Neural progenitor cell (in vitro differentiated cells): Measurements from ENCODE around the gene CDH20. TPM values are rescaled to one million over a fixed set of nuclear protein-coding genes. Genes with fewer than 3 reads are reported as not detected.

ENCODE experiments used
- DNase-seq: peaks from one replicate; pipeline ENCODE4 v3.0.0-alpha.2; 2016; ENCODE audit warnings: low spot score
- H2AFZ ChIP-seq: fragments of 200-600 bp; sonication (generic); replicated peaks from 2 replicates; pipeline ENCODE4 v1.6.1; 2016; ENCODE audit warnings: antibody characterized with exemption
- H3F3A ChIP-seq: fragments of 200-600 bp; sonication (generic); 2 replicates; pipeline ENCODE4 v1.6.1; 2016; ENCODE audit warnings: antibody characterized with exemption, low read depth
- H3K27ac ChIP-seq: fragments of 200-600 bp; sonication (generic); 2 replicates; pipeline ENCODE4 v1.5.1; 2016; ENCODE audit warnings: mild to moderate bottlenecking
- H3K27me3 ChIP-seq: fragments of 200-600 bp; sonication (generic); 2 replicates; pipeline ENCODE4 v1.6.1; 2016; ENCODE audit warnings: mild to moderate bottlenecking, moderate library complexity
- H3K36me3 ChIP-seq: fragments of 200-600 bp; sonication (generic); 2 replicates; pipeline ENCODE4 v1.5.1; 2016
- H3K4me1 ChIP-seq: fragments of 200-600 bp; sonication (generic); 2 replicates; pipeline ENCODE4 v1.6.1; 2016; ENCODE audit warnings: mixed run types
- H3K4me2 ChIP-seq: fragments of 200-600 bp; sonication (generic); 2 replicates; pipeline ENCODE4 v1.6.1; 2016
- H3K4me3 ChIP-seq: fragments of 200-600 bp; sonication (generic); 2 replicates; pipeline ENCODE4 v1.5.1; 2016
- H3K79me2 ChIP-seq: fragments of 200-600 bp; sonication (generic); 2 replicates; pipeline ENCODE4 v1.6.1; 2016; ENCODE audit warnings: low read depth
- H3K9ac ChIP-seq: fragments of 200-600 bp; sonication (generic); 2 replicates; pipeline ENCODE4 v1.6.1; 2016
- H3K9me3 ChIP-seq: fragments of 200-600 bp; sonication (generic); 2 replicates; pipeline ENCODE4 v1.5.1; 2016; ENCODE audit warnings: low read depth
- H4K20me1 ChIP-seq: fragments of 200-600 bp; sonication (generic); 2 replicates; pipeline ENCODE4 v1.6.1; 2016; ENCODE audit warnings: low read depth
- H3K27ac Mint-ChIP-seq: 3 replicates; pipeline ENCODE4 v1.8.0; 2021; ENCODE audit warnings: mixed read lengths
- H3K27me3 Mint-ChIP-seq: 2 replicates; pipeline ENCODE4 v1.8.0; 2022; ENCODE audit warnings: low read depth, mild to moderate bottlenecking, inconsistent platforms, moderate library complexity, mixed read lengths; ENCODE audit not compliant: insufficient read depth
- H3K36me3 Mint-ChIP-seq: 3 replicates; pipeline ENCODE4 v1.8.0; 2021; ENCODE audit warnings: mixed read lengths
- H3K4me1 Mint-ChIP-seq: 3 replicates; pipeline ENCODE4 v1.8.0; 2021; ENCODE audit warnings: mixed read lengths
- H3K4me3 Mint-ChIP-seq: 3 replicates; pipeline ENCODE4 v1.8.0; 2021; ENCODE audit warnings: mild to moderate bottlenecking, moderate library complexity, mixed read lengths
- H3K9me3 Mint-ChIP-seq: 3 replicates; pipeline ENCODE4 v1.8.0; 2020; ENCODE audit warnings: mixed read lengths
- CTCF ChIP-seq: fragments of 200-600 bp; sonication (generic); IDR thresholded peaks from 2 replicates; pipeline ENCODE4 v1.5.1; 2017; ENCODE audit warnings: antibody characterized with exemption, mild to moderate bottlenecking
- EZH2 ChIP-seq: fragments of 200-600 bp; sonication (generic); IDR thresholded peaks from 2 replicates; pipeline ENCODE4 v1.6.1; 2017; ENCODE audit warnings: antibody characterized with exemption, mild to moderate bottlenecking, moderate library complexity
- EZH2phosphoT487 ChIP-seq: fragments of 200-600 bp; sonication (generic); IDR thresholded peaks from 2 replicates; pipeline ENCODE4 v1.6.1; 2017; ENCODE audit warnings: antibody characterized with exemption
- total RNA-seq: library from RNA; depleted of rRNA; stranded (reverse); fragments of >200 nt; gene quantifications from 2 replicates; pipeline ENCODE4 v1.2.3, GENCODE V29; 2015; ENCODE audit warnings: low replicate concordance

Gene CDH20
- total RNA-seq, 1 donor from 2014 or later = 1.6 TPM

DNA sequence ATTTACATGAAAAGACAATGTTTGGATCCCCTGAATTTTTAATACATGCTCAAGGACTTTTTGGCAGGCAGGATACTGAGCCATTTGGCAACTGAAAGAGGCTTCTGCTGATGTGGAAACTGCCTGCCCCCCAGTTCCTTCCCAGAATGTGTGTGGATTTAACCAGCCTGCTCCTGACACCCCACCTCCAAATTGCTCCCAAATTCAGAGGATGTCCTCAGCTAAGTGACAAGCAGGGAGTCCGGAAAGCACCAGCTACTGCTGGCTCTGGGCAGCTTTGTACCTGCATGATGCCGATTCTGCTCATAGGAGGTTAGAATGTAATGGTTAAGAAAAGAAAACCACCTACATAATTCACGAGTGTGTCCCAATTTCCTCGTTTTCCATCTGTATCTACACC lies 197.5 kb downstream of the CDH20 start:
- Mint-ChIP-seq H3K27me3 (no peaks in the 10 kb centered on the region), H3K9me3 (no peaks in the 10 kb centered on the region), H3K27ac (no peak overlapping the region), H3K36me3 (no peaks in the 10 kb centered on the region), H3K4me1 (peaks cover 8% of the 10 kb centered on the region), H3K4me3 (no peak overlapping the region)
- no peaks in the 10 kb centered on the region for H3K36me3 ChIP-seq
- H3K4me2 ChIP-seq = no peak overlapping the region
- H3F3A ChIP-seq = no peaks in the 10 kb centered on the region
- H3K9ac ChIP-seq = no peak overlapping the region
- DNase-seq = no peak
- no peaks in the 10 kb centered on the region for H3K27me3 ChIP-seq
- peaks cover 11% of the 10 kb centered on the region for H3K4me1 ChIP-seq
- no peaks in the 10 kb centered on the region for H4K20me1 ChIP-seq
- no peak overlapping the region for H2AFZ ChIP-seq
- no peak overlapping the region for H3K4me3 ChIP-seq
- H3K9me3 ChIP-seq = no peaks in the 10 kb centered on the region
- TF ChIP-seq EZH2 = no peak
- no peak for TF ChIP-seq CTCF
- no peak for TF ChIP-seq EZH2phosphoT487
- H3K27ac ChIP-seq = no peak overlapping the region
- H3K79me2 ChIP-seq = no peaks in the 10 kb centered on the region

- Mint-ChIP-seq H3K4me3 (no peak overlapping the region), H3K27ac (no peak overlapping the region), H3K36me3 (no peaks in the 10 kb centered on the region), H3K4me1 (peaks cover 8% of the 10 kb centered on the region), H3K9me3 (no peaks in the 10 kb centered on the region), H3K27me3 (no peaks in the 10 kb centered on the region)
- Histone ChIP-seq H3K27me3 (no peaks in the 10 kb centered on the region), H3K27ac (no peak overlapping the region), H3K9me3 (no peaks in the 10 kb centered on the region), H2AFZ (no peak overlapping the region), H3K4me3 (no peak overlapping the region), H3F3A (no peaks in the 10 kb centered on the region), H4K20me1 (no peaks in the 10 kb centered on the region), H3K4me2 (no peak overlapping the region), H3K4me1 (peaks cover 11% of the 10 kb centered on the region), H3K9ac (no peak overlapping the region), H3K36me3 (no peaks in the 10 kb centered on the region), H3K79me2 (no peaks in the 10 kb centered on the region)
- DNase-seq = no peak
- TF ChIP-seq EZH2phosphoT487 (no peak), CTCF (no peak), EZH2 (no peak)
Measured at GRCh38 chr18:61531182-61531581, 198.0 kb downstream of the CDH20 start.

DNA sequence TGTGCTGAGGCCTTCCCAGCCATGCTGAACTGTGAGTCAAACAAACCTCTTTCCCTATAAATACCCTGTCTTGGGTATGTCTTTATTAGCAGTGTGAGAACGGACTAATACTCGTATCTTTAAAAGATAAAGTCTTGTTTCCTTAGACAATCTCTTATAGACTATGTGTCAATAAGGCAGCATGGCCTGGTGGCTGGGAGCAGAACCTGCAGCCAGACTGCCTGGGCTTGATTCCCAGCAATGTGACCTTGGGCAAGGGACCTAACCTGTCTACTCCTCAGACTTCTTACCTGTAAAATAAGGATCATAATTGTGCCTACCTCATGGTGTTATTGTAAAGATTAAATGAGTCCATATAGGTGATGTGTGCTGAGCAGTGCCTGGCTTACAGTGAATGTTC lies 198.7 kb downstream of the CDH20 start:
- Histone ChIP-seq H3K9ac (no peak overlapping the region), H3K9me3 (no peaks in the 10 kb centered on the region), H4K20me1 (no peaks in the 10 kb centered on the region), H2AFZ (no peak overlapping the region), H3K79me2 (no peaks in the 10 kb centered on the region), H3K27me3 (no peaks in the 10 kb centered on the region), H3K36me3 (no peaks in the 10 kb centered on the region), H3K4me2 (no peak overlapping the region), H3K4me1 (peaks cover 11% of the 10 kb centered on the region), H3K27ac (no peak overlapping the region), H3K4me3 (no peak overlapping the region), H3F3A (no peaks in the 10 kb centered on the region)
- Mint-ChIP-seq H3K4me3 (no peak overlapping the region), H3K4me1 (peaks cover 8% of the 10 kb centered on the region), H3K27me3 (no peaks in the 10 kb centered on the region), H3K9me3 (no peaks in the 10 kb centered on the region), H3K36me3 (no peaks in the 10 kb centered on the region), H3K27ac (no peak overlapping the region)
- TF ChIP-seq EZH2phosphoT487 = no peak
- TF ChIP-seq EZH2 = no peak
- no peak for TF ChIP-seq CTCF
- no peak for DNase-seq

- Histone ChIP-seq H4K20me1 (no peaks in the 10 kb centered on the region), H3K27ac (no peak overlapping the region), H3K4me2 (no peak overlapping the region), H3K79me2 (no peaks in the 10 kb centered on the region), H3K4me1 (peaks cover under 1% of the 10 kb centered on the region), H3K36me3 (no peaks in the 10 kb centered on the region), H3K4me3 (no peak overlapping the region), H3K9me3 (no peaks in the 10 kb centered on the region), H2AFZ (no peak overlapping the region), H3K27me3 (no peaks in the 10 kb centered on the region), H3K9ac (no peak overlapping the region), H3F3A (no peaks in the 10 kb centered on the region)
- TF ChIP-seq EZH2 (no peak), CTCF (no peak), EZH2phosphoT487 (no peak)
- no peak overlapping the region for H3K4me3 Mint-ChIP-seq
- no peaks in the 10 kb centered on the region for H3K27me3 Mint-ChIP-seq
- peaks cover 6% of the 10 kb centered on the region for H3K36me3 Mint-ChIP-seq
- H3K4me1 Mint-ChIP-seq = no peaks in the 10 kb centered on the region
- DNase-seq = no peak
- H3K27ac Mint-ChIP-seq = no peak overlapping the region
- H3K9me3 Mint-ChIP-seq = no peaks in the 10 kb centered on the region
Measured at GRCh38 chr18:61535401-61535800, 202.2 kb downstream of the CDH20 start.
